COR-L47 (cell line): Measurements from ENCODE around the gene DOCK4.

ENCODE experiments used
- DNase-seq: peaks from one replicate; lab custom pipeline; 2025; lab: John Stamatoyannopoulos, UW

The DOCK4 gene

GRCh38 chr7:111734954-111735660 lies 471.1 kb downstream of the DOCK4 start:
- DNase-seq: no peak

GRCh38 chr7:111732923-111733322 lies 473.3 kb downstream of the DOCK4 start:
- no peak for DNase-seq

GRCh38 chr7:111730476-111731300 lies 475.5 kb downstream of the DOCK4 start:
- peak; percentile 38 for DNase-seq

GRCh38 chr7:111730057-111730456 lies 476.1 kb downstream of the DOCK4 start:
- DNase-seq: no peak

- no peak for DNase-seq
Measured at GRCh38 chr7:111729483-111729882, 476.7 kb downstream of the DOCK4 start.

GRCh38 chr7:111728635-111728995 lies 477.6 kb downstream of the DOCK4 start:
- DNase-seq: no peak

- no peak for DNase-seq
Measured at GRCh38 chr7:111727905-111728634, 478.1 kb downstream of the DOCK4 start.

- no peak for DNase-seq
Measured at GRCh38 chr7:111718886-111719285, 487.3 kb downstream of the DOCK4 start.

GRCh38 chr7:111711426-111712065 lies 494.7 kb downstream of the DOCK4 start:
- no peak for DNase-seq

- DNase-seq: no peak
Measured at GRCh38 chr7:111710839-111711380, 495.3 kb downstream of the DOCK4 start.

GRCh38 chr7:111708072-111708471 lies 498.1 kb downstream of the DOCK4 start:
- no peak for DNase-seq

GRCh38 chr7:111705807-111706206 lies 500.4 kb downstream of the DOCK4 start:
- no peak for DNase-seq

GRCh38 chr7:111697771-111698170 lies 508.4 kb downstream of the DOCK4 start:
- DNase-seq: no peak

GRCh38 chr7:111694376-111694775 lies 511.8 kb downstream of the DOCK4 start:
- no peak for DNase-seq

GRCh38 chr7:111690364-111691111 lies 515.7 kb downstream of the DOCK4 start:
- no peak for DNase-seq

GRCh38 chr7:111685349-111685748 lies 520.9 kb downstream of the DOCK4 start:
- no peak for DNase-seq

- no peak for DNase-seq
Measured at GRCh38 chr7:111682588-111683340, 523.4 kb downstream of the DOCK4 start.

GRCh38 chr7:111681242-111681641 lies 525.0 kb downstream of the DOCK4 start:
- DNase-seq: no peak

GRCh38 chr7:111678986-111679385 lies 527.2 kb downstream of the DOCK4 start:
- DNase-seq: no peak

GRCh38 chr7:111678281-111678680 lies 527.9 kb downstream of the DOCK4 start:
- no peak for DNase-seq

- no peak for DNase-seq
Measured at GRCh38 chr7:111677848-111678247, 528.4 kb downstream of the DOCK4 start.
